Thoracic aorta (tissue), 2 donors: ENCODE measurements around the gene SLC25A45. TPM values are rescaled to one million over a fixed set of nuclear protein-coding genes. Genes with fewer than 3 reads are reported as not detected.

Source experiments
- ATAC-seq: fragments of 150-250 bp; one replicate; pipeline ENCODE4 v1.8.0; 2017; ENCODE audit warnings: low read depth; ENCODE audit not compliant: insufficient number of reproducible peaks, low FRiP score
- DNase-seq: peaks from one replicate; pipeline ENCODE4 v3.0.0-alpha.2; 2020; ENCODE audit warnings: low spot score
- H3K27ac ChIP-seq, 2 donors: fragments of 200-600 bp; sonication (generic); 1 replicate in 1 of 2; 2 replicates in 1 of 2; pipeline ENCODE4 v1.5.1; 2016; ENCODE audit warnings: mild to moderate bottlenecking in 2 of 2, moderate library complexity in 2 of 2
- H3K27me3 ChIP-seq: fragments of 200-600 bp; sonication (generic); replicated peaks from 2 replicates; pipeline ENCODE4 v1.6.0; 2016; ENCODE audit warnings: mild to moderate bottlenecking; ENCODE audit not compliant: insufficient read depth
- H3K36me3 ChIP-seq: fragments of 200-600 bp; sonication (generic); one replicate; pipeline ENCODE4 v1.5.1; 2016
- H3K4me1 ChIP-seq, 2 donors: fragments of 200-600 bp; sonication (generic); 1 replicate in 1 of 2; 2 replicates in 1 of 2; pipeline versions ENCODE4 v1.5.1 to v1.6.0; 2016; ENCODE audit warnings: low read depth in 2 of 2, mild to moderate bottlenecking in 1 of 2; ENCODE audit not compliant: control insufficient read depth in 1 of 2
- H3K4me3 ChIP-seq: fragments of 200-600 bp; sonication (generic); 2 replicates; pipeline ENCODE4 v1.5.1; 2016; ENCODE audit warnings: mild to moderate bottlenecking
- H3K9me3 ChIP-seq: fragments of 200-600 bp; sonication (generic); 2 replicates; pipeline ENCODE4 v1.5.1; 2016
- CTCF ChIP-seq: fragments of 200-600 bp; sonication (generic); IDR thresholded peaks from one replicate; pipeline ENCODE4 v1.5.1; 2019; ENCODE audit warnings: antibody characterized with exemption
- total RNA-seq, 2 donors: library from RNA; depleted of rRNA; stranded (reverse); fragments of >200 nt; gene quantifications; one replicate each; pipeline versions ENCODE4 v1.1.0 to v1.2.3, GENCODE V29; 2016

SLC25A45 gene
- total RNA-seq, 2 donors from 2014 or later: 19.0 to 26.7 TPM

DNA sequence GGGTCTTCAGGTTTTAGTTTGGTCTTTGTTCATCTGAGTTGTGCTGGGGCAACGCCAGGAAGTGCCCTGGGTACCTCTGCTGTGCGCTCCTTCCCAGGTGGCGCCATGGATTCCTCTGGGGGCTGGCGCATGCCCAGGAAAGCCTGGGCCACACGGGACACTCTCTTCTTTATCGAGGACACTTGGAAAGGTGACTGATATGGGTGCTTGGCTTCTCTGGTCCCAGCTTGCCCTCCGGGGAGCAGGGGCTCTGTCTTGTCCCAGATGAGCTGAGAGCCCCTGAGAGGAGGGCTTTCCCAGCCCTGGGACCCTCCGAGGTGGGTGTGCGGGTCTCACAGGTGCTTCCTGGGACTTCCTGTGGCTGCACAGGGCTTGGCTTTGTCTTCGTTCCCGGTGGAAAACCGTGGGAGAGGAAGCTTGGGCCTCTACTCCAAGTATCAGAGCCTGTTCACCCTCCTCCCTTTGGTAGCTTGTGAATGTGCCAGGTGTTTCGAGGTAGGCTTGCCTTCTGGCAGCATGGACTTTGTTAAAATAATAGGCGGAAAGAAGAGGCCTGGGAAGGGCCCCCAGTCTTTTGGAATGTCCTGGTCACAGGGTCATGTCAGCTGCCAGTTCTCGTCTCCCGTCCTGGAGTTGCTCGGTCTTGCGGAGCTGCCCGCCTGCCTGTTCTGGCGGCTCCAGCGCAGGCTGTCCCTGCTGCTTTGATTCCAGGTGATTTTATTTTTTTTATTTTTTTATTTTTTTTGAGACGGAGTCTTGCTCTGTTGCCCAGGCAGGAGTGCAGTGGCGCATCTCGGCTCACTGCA is 30.0 kb upstream of the SLC25A45 start:
- Histone ChIP-seq H3K27ac (no peak overlapping the region), H3K9me3 (no peaks in the 10 kb centered on the region), H3K27me3 (no peaks in the 10 kb centered on the region), H3K4me1 (peaks cover 11 to 19% of the 10 kb centered on the region in 2 donors), H3K4me3 (no peak overlapping the region), H3K36me3 (peaks cover 28% of the 10 kb centered on the region)
- ATAC-seq: no peak
- TF ChIP-seq CTCF: no peak
- DNase-seq: no peak

GRCh38 chr11:65411681-65412070 is 29.2 kb upstream of the SLC25A45 start:
- ATAC-seq (no peak), DNase-seq (no peak)
- H3K9me3 ChIP-seq: no peaks in the 10 kb centered on the region
- no peak overlapping the region for H3K4me3 ChIP-seq
- H3K4me1 ChIP-seq: peaks cover 3 to 11% of the 10 kb centered on the region in 2 donors
- peaks cover 32% of the 10 kb centered on the region for H3K36me3 ChIP-seq
- H3K27me3 ChIP-seq: no peaks in the 10 kb centered on the region
- H3K27ac ChIP-seq: no peak overlapping the region
- no peak for TF ChIP-seq CTCF

- no peak overlapping the region for H3K4me3 ChIP-seq
- no peak for ATAC-seq
- no peak overlapping the region for H3K27ac ChIP-seq
- no peak for TF ChIP-seq CTCF
- H3K9me3 ChIP-seq: no peaks in the 10 kb centered on the region
- peaks cover 0 to 5% of the 10 kb centered on the region in 2 donors for H3K4me1 ChIP-seq
- H3K36me3 ChIP-seq: peaks cover 37% of the 10 kb centered on the region
- no peaks in the 10 kb centered on the region for H3K27me3 ChIP-seq
- no peak for DNase-seq
Measured at GRCh38 chr11:65410936-65411680, 28.7 kb upstream of the SLC25A45 start.

DNA sequence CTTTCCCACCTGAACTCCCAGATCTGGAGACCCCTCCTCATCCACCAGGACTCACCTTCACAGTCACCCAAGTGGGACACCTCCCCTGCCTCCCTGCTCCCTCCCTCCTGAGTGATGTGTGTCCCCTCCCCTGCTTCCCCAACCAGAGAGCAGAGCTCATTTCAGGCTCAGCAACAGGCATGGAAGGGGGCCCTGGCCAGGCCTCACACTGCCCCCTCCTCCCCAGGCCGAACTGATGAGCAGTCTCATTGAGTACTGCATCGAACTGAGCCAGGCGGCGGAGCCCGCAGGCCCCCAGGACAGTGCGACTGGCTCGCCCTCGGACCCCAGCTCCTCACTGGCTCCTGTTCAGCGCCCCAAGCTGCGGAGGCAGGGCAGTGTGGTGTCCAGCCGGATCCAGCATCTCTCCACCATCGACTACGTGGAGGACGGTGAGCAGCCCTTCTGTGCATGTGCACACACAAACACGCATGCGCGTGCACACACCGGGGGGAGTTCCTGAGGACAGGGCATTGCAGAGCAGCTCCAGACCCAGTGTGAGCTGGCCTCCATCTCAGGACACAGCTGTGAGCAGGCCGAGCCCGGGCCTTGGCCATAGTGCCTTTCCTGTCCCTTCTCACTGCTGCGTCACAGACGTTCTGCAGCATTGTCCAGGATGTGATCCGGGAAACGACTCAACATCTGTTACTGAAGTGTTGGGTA is 22.3 kb upstream of the SLC25A45 start:
- H3K27me3 ChIP-seq: no peaks in the 10 kb centered on the region
- no peak overlapping the region for H3K4me3 ChIP-seq
- DNase-seq (no peak), ATAC-seq (no peak)
- peaks cover 36% of the 10 kb centered on the region for H3K36me3 ChIP-seq
- TF ChIP-seq CTCF: no peak
- no peak overlapping the region for H3K27ac ChIP-seq
- H3K4me1 ChIP-seq: no peaks in the 10 kb centered on the region
- H3K9me3 ChIP-seq: no peaks in the 10 kb centered on the region

- no peak for DNase-seq
- no peak overlapping the region for H3K27ac ChIP-seq
- H3K36me3 ChIP-seq: peaks cover 35% of the 10 kb centered on the region
Measured at GRCh38 chr11:65404210-65404609, 21.8 kb upstream of the SLC25A45 start.

More at GRCh38 chr11:65404210-65404609, 21.8 kb upstream of the SLC25A45 start:
- TF ChIP-seq CTCF: no peak
- ATAC-seq: no peak
- H3K9me3 ChIP-seq: no peaks in the 10 kb centered on the region
- no peaks in the 10 kb centered on the region for H3K27me3 ChIP-seq
- no peak overlapping the region for H3K4me3 ChIP-seq
- no peaks in the 10 kb centered on the region for H3K4me1 ChIP-seq
